Measurements from ENCODE around the gene ATP8A2. TPM values are rescaled to one million over a fixed set of nuclear protein-coding genes. Genes with fewer than 3 reads are reported as not detected.
A peak's percentile ranks its signal among the peaks of the same experiment; 100 is the strongest.

ATP8A2 gene
- total and polyA plus RNA-seq, 2 of the 4 experiments (the other 2 are of a cell fraction), result 0.02 to 0.18 TPM

DNA sequence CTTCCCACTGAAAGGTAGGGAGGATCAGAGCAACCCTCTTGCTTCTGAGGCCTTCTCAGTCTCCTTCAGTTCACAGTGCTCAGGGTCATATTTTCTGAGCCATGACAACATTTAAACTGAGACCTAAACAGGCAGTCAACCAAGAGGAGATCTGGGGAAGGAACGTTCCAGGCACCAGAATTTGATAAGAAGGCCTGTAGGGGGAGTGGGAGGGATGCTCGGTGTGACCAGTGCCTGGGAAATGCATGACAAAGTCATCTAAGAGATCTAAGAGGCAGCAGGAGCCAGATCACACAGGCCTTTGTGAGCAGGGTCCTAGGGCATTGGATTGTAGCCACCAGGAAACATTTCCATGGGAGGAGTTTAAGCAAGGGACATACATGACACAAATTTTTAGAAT lies 608.5 kb downstream of the ATP8A2 start:
- Histone ChIP-seq H3K9me1 (ENCODE audit: insufficient read depth, low read length) (no peaks in the 10 kb centered on the region), H3K27me3 (ENCODE audit: control insufficient read depth, insufficient read depth, low read length) (no peaks in the 10 kb centered on the region), H2AK5ac (ENCODE audit: low read depth, low read length) (no peak overlapping the region), H3K9ac (ENCODE audit: low read depth, low read length) (no peak overlapping the region), H3K4ac (ENCODE audit: low read depth, low read length) (no peak overlapping the region), H2AK9ac (replicated peaks; ENCODE audit: low read depth, low read length, poor library complexity) (no peak overlapping the region), H3K18ac (ENCODE audit: low read depth, low read length) (no peak overlapping the region), H2BK5ac (ENCODE audit: low read depth, low read length, poor library complexity, severe bottlenecking) (no peak overlapping the region), H4K8ac (ENCODE audit: low read depth in 2 of 2, low read length in 2 of 2) (no peak overlapping the region), H3K23ac (ENCODE audit: low read depth, low read length) (no peak overlapping the region), H3K4me3 (ENCODE audit: insufficient read depth, low read depth, low read length) (no peak overlapping the region), H2BK15ac (ENCODE audit: low read depth, low read length) (no peak overlapping the region), H4K5ac (ENCODE audit: low read depth, low read length) (no peak overlapping the region), H3K4me2 (ENCODE audit: low read depth, low read length) (no peak overlapping the region), H4K91ac (ENCODE audit: insufficient read depth, low read depth, low read length) (no peak overlapping the region), H3K27ac (ENCODE audit: insufficient read depth, low read length) (no peak overlapping the region), H3K9me3 (ENCODE audit: control insufficient read depth, insufficient read depth, low read length) (no peaks in the 10 kb centered on the region), H4K20me1 (ENCODE audit: insufficient read depth, low read length) (no peaks in the 10 kb centered on the region), H3K79me1 (ENCODE audit: low read depth in 1 of 2, low read length in 2 of 2) (no peaks in the 10 kb centered on the region), H3K56ac (ENCODE audit: extremely low read depth, insufficient read depth, low read length) (no peak overlapping the region), H2BK20ac (ENCODE audit: low read depth, low read length) (no peak overlapping the region), H3K14ac (replicated peaks; ENCODE audit: low read depth, low read length) (no peak overlapping the region), H2BK120ac (ENCODE audit: low read depth, low read length) (no peak overlapping the region), H3K4me1 (ENCODE audit: control insufficient read depth, insufficient read depth, low read length) (no peaks in the 10 kb centered on the region), H2AFZ (replicated peaks; ENCODE audit: low read length, poor library complexity) (no peak overlapping the region), H3K36me3 (ENCODE audit: control insufficient read depth, insufficient read depth, low read length) (no peaks in the 10 kb centered on the region)
- dilution Hi-C loops (cut with HindIII; ENCODE audit: low sequenced_read_pairs, unreplicated experiment) (no loop called here), in situ Hi-C loops (cut with MboI; ENCODE audit: low sequenced_read_pairs) (no loop called here), intact Hi-C loops (cut with micrococcal nuclease) (loop anchor here (5.0 kb wide), 1 partner anchor 82 kb away; no protein-coding TSS in a partner anchor)
- DNase-seq, result peak; percentile 3
- peak; percentile 44; the same call in 1 of the 2 replicates for ATAC-seq (ENCODE audit: low read depth)
- WGBS, 2 experiments (ENCODE audit: extremely low coverage in 2 of 2, insufficient read length in 1 of 2), result no CpG with 5 or more reads among the region's 2 CpGs
- TF ChIP-seq CHD1 (IDR thresholded peaks at IDR 0.05; ENCODE audit: low read depth, low read length) (no peak), POLR2A (IDR thresholded peaks at IDR 0.05; ENCODE audit: low read depth, low read length) (no peak), RCOR1 (IDR thresholded peaks at IDR 0.05; ENCODE audit: insufficient replicate concordance, low read length) (no peak), FOS (IDR thresholded peaks at IDR 0.05; ENCODE audit: low read depth, low read length) (no peak), MAFK (IDR thresholded peaks at IDR 0.05; ENCODE audit: low read depth, low read length) (no peak), MAZ (IDR thresholded peaks at IDR 0.05; ENCODE audit: borderline replicate concordance, low read depth, low read length) (no peak), NFE2L2 (IDR thresholded peaks at IDR 0.05; ENCODE audit: low read depth, low read length) (no peak), CEBPB (IDR thresholded peaks at IDR 0.05; ENCODE audit: low read depth, low read length) (no peak), SMC3 (IDR thresholded peaks at IDR 0.05; ENCODE audit: low read depth, low read length) (no peak), RAD21 (IDR thresholded peaks at IDR 0.05; ENCODE audit: low read length) (no peak), MXI1 (IDR thresholded peaks at IDR 0.05; ENCODE audit: borderline replicate concordance, low read depth, low read length) (no peak), RFX5 (IDR thresholded peaks at IDR 0.05; ENCODE audit: low read depth, low read length) (no peak), BHLHE40 (IDR thresholded peaks at IDR 0.05; ENCODE audit: low read depth, low read length) (no peak)
- TF ChIP-seq, protein P1, sequence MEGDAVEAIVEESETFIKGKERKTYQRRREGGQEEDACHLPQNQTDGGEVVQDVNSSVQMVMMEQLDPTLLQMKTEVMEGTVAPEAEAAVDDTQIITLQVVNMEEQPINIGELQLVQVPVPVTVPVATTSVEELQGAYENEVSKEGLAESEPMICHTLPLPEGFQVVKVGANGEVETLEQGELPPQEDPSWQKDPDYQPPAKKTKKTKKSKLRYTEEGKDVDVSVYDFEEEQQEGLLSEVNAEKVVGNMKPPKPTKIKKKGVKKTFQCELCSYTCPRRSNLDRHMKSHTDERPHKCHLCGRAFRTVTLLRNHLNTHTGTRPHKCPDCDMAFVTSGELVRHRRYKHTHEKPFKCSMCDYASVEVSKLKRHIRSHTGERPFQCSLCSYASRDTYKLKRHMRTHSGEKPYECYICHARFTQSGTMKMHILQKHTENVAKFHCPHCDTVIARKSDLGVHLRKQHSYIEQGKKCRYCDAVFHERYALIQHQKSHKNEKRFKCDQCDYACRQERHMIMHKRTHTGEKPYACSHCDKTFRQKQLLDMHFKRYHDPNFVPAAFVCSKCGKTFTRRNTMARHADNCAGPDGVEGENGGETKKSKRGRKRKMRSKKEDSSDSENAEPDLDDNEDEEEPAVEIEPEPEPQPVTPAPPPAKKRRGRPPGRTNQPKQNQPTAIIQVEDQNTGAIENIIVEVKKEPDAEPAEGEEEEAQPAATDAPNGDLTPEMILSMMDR (conservative IDR thresholded peaks at IDR 0.05; ENCODE audit: low read depth, low read length), result no peak
- TF ChIP-seq, protein P2, sequence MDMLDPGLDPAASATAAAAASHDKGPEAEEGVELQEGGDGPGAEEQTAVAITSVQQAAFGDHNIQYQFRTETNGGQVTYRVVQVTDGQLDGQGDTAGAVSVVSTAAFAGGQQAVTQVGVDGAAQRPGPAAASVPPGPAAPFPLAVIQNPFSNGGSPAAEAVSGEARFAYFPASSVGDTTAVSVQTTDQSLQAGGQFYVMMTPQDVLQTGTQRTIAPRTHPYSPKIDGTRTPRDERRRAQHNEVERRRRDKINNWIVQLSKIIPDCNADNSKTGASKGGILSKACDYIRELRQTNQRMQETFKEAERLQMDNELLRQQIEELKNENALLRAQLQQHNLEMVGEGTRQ (IDR thresholded peaks at IDR 0.05; ENCODE audit: low read depth, low read length), result no peak
- TF ChIP-seq, protein P3, sequence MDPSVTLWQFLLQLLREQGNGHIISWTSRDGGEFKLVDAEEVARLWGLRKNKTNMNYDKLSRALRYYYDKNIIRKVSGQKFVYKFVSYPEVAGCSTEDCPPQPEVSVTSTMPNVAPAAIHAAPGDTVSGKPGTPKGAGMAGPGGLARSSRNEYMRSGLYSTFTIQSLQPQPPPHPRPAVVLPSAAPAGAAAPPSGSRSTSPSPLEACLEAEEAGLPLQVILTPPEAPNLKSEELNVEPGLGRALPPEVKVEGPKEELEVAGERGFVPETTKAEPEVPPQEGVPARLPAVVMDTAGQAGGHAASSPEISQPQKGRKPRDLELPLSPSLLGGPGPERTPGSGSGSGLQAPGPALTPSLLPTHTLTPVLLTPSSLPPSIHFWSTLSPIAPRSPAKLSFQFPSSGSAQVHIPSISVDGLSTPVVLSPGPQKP (IDR thresholded peaks at IDR 0.05; ENCODE audit: borderline replicate concordance, low read depth, low read length), result no peak
- CTCF ChIA-PET, result no interaction called here
- POLR2A ChIA-PET (ENCODE audit: unreplicated experiment), result no interaction called here
- BruUV-seq (replicated peaks), result no TSS peak
